ENCODE results near the gene PTRH1.

Gene PTRH1

DNA sequence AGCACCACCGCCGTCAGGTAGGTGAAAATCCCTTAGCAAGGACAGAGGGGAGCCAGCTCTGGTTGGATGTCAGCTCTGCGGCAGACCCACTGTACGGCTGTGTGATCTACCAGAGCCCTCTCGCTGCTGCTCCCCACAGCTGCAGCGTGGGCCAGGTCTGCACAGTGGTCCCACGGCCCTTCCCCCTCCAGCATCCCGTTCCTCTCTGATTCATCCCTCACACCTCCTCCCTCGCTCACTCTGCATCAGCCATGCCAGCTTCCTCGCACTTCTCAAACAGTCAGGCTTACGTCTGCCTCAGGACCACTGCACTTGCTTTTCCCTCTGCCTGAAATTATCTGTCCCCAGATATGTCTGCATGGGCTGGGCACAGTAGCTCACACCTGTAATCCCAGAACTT is 35.2 kb downstream of the PTRH1 start:
- Histone ChIP-seq H3K4me1 (ENCODE audit: control insufficient read depth, low read length) (no peaks in the 10 kb centered on the region), H3K4me2 (ENCODE audit: low read length) (no peak overlapping the region), H3K27ac (ENCODE audit: low read depth, low read length) (no peak overlapping the region), H3K27me3 (ENCODE audit: control insufficient read depth, low read length) (no peaks in the 10 kb centered on the region), H3K36me3 (ENCODE audit: control insufficient read depth, low read length) (no peaks in the 10 kb centered on the region), H4K20me1 (ENCODE audit: control insufficient read depth, insufficient read depth, low read depth, low read length) (no peaks in the 10 kb centered on the region), H3K79me2 (ENCODE audit: control insufficient read depth, low read length) (no peaks in the 10 kb centered on the region), H3K9me3 (ENCODE audit: control insufficient read depth, insufficient read depth, low read length) (no peaks in the 10 kb centered on the region), H3F3A (ENCODE audit: control insufficient read depth, insufficient read depth) (no peaks in the 10 kb centered on the region), H3K4me3 (ENCODE audit: low read length) (no peak overlapping the region), H3K9me2 (replicated peaks; ENCODE audit: control insufficient read depth, low read length) (no peaks in the 10 kb centered on the region)
- TF ChIP-seq EZH2phosphoT487 (IDR thresholded peaks at IDR 0.05; ENCODE audit: borderline replicate concordance, low read length): no peak
- TF ChIP-seq, protein P1, sequence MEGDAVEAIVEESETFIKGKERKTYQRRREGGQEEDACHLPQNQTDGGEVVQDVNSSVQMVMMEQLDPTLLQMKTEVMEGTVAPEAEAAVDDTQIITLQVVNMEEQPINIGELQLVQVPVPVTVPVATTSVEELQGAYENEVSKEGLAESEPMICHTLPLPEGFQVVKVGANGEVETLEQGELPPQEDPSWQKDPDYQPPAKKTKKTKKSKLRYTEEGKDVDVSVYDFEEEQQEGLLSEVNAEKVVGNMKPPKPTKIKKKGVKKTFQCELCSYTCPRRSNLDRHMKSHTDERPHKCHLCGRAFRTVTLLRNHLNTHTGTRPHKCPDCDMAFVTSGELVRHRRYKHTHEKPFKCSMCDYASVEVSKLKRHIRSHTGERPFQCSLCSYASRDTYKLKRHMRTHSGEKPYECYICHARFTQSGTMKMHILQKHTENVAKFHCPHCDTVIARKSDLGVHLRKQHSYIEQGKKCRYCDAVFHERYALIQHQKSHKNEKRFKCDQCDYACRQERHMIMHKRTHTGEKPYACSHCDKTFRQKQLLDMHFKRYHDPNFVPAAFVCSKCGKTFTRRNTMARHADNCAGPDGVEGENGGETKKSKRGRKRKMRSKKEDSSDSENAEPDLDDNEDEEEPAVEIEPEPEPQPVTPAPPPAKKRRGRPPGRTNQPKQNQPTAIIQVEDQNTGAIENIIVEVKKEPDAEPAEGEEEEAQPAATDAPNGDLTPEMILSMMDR (IDR thresholded peaks at IDR 0.05; ENCODE audit: low read depth, low read length, poor library complexity, severe bottlenecking): no peak

DNA sequence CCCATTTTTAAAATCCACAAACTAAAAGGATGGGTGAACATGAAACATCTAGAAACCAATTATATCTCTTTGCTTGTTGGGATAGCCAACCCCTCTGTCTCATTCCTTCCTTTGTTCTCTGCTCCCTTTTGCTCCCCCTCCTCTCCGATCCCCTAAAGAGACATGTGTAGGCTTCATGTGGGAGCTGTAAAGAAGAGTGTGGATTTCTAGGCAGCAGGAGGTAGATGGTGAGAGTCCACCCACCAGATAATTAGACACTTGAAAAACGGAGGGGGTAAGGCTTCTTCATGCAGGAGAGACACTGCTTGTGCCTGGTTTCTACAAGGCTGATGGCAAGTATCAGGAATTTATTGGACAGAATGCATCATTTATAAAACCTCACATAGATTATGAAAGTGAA is 36.0 kb downstream of the PTRH1 start:
- Histone ChIP-seq H3K36me3 (ENCODE audit: control insufficient read depth, low read length) (no peaks in the 10 kb centered on the region), H3K27me3 (ENCODE audit: control insufficient read depth, low read length) (no peaks in the 10 kb centered on the region), H4K20me1 (ENCODE audit: control insufficient read depth, insufficient read depth, low read depth, low read length) (no peaks in the 10 kb centered on the region), H3K27ac (ENCODE audit: low read depth, low read length) (no peak overlapping the region), H3K4me3 (ENCODE audit: low read length) (no peak overlapping the region), H3K9me2 (replicated peaks; ENCODE audit: control insufficient read depth, low read length) (no peaks in the 10 kb centered on the region), H3K9me3 (ENCODE audit: control insufficient read depth, insufficient read depth, low read length) (no peaks in the 10 kb centered on the region), H3K4me1 (ENCODE audit: control insufficient read depth, low read length) (no peaks in the 10 kb centered on the region), H3F3A (ENCODE audit: control insufficient read depth, insufficient read depth) (no peaks in the 10 kb centered on the region), H3K4me2 (ENCODE audit: low read length) (no peak overlapping the region), H3K79me2 (ENCODE audit: control insufficient read depth, low read length) (no peaks in the 10 kb centered on the region)
- no peak for TF ChIP-seq EZH2phosphoT487 (IDR thresholded peaks at IDR 0.05; ENCODE audit: borderline replicate concordance, low read length)
- TF ChIP-seq, protein P1 (IDR thresholded peaks at IDR 0.05; ENCODE audit: low read depth, low read length, poor library complexity, severe bottlenecking): no peak

DNA sequence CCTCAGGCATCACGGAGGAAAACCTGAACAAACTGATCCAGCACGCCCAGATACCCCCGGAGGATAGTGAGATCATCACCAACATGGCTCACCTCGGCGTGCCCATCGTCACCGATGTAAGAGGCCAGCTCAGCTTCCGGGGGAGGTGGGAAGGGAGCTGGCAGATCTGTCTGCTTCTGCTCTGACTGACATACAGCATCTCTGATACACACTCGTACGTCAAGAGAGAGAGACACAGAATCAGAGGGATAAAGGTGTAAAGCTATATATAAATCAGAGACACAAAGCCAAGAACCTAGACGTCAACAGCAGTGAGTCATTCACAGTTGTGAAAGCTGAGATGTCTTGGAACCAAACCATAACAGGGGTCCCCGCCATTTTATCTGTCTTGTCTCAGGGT is 38.8 kb downstream of the PTRH1 start:
- TF ChIP-seq, protein P1 (IDR thresholded peaks at IDR 0.05; ENCODE audit: low read depth, low read length, poor library complexity, severe bottlenecking): no peak
- no peak for TF ChIP-seq EZH2phosphoT487 (IDR thresholded peaks at IDR 0.05; ENCODE audit: borderline replicate concordance, low read length)
- H3K36me3 ChIP-seq (ENCODE audit: control insufficient read depth, low read length): no peaks in the 10 kb centered on the region

DNA sequence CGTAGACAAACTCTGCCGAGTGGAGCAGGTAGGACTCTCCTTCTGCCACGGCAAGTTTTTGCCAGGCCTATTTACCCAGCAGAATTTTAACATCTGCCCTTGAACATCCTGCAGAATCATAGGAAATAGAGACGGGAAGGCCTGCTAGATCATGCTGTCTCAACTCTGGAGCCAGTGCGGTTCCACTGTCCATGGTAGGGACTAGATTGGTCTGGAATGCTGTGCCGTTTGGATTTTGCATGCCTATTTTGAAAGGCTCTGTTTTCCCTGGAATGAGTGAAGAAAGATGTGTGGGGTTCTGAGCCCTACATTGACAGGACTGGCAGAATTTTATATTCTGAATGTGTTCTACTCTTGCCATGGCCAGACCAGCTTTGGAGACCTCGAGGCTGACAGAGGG is 42.2 kb downstream of the PTRH1 start:
- no peaks in the 10 kb centered on the region for H3K27me3 ChIP-seq (ENCODE audit: control insufficient read depth, low read length)
- H3F3A ChIP-seq (ENCODE audit: control insufficient read depth, insufficient read depth): no peaks in the 10 kb centered on the region

More for the DNA sequence above, 38.8 kb downstream of the PTRH1 start:
- Histone ChIP-seq H3K4me1 (ENCODE audit: control insufficient read depth, low read length) (no peaks in the 10 kb centered on the region), H3K4me2 (ENCODE audit: low read length) (no peak overlapping the region), H3K9me3 (ENCODE audit: control insufficient read depth, insufficient read depth, low read length) (no peaks in the 10 kb centered on the region), H3K27me3 (ENCODE audit: control insufficient read depth, low read length) (no peaks in the 10 kb centered on the region), H3K9me2 (replicated peaks; ENCODE audit: control insufficient read depth, low read length) (no peaks in the 10 kb centered on the region), H3K4me3 (ENCODE audit: low read length) (no peak overlapping the region), H3F3A (ENCODE audit: control insufficient read depth, insufficient read depth) (no peaks in the 10 kb centered on the region), H4K20me1 (ENCODE audit: control insufficient read depth, insufficient read depth, low read depth, low read length) (no peaks in the 10 kb centered on the region), H3K79me2 (ENCODE audit: control insufficient read depth, low read length) (no peaks in the 10 kb centered on the region), H3K27ac (ENCODE audit: low read depth, low read length) (no peak overlapping the region)

More for the DNA sequence above, 42.2 kb downstream of the PTRH1 start:
- Histone ChIP-seq H4K20me1 (ENCODE audit: control insufficient read depth, insufficient read depth, low read depth, low read length) (no peaks in the 10 kb centered on the region), H3K4me1 (ENCODE audit: control insufficient read depth, low read length) (no peaks in the 10 kb centered on the region), H3K36me3 (ENCODE audit: control insufficient read depth, low read length) (no peaks in the 10 kb centered on the region), H3K4me2 (ENCODE audit: low read length) (no peak overlapping the region), H3K4me3 (ENCODE audit: low read length) (no peak overlapping the region), H3K79me2 (ENCODE audit: control insufficient read depth, low read length) (no peaks in the 10 kb centered on the region), H3K9me3 (ENCODE audit: control insufficient read depth, insufficient read depth, low read length) (no peaks in the 10 kb centered on the region), H3K27ac (ENCODE audit: low read depth, low read length) (no peak overlapping the region), H3K9me2 (replicated peaks; ENCODE audit: control insufficient read depth, low read length) (no peaks in the 10 kb centered on the region)
- TF ChIP-seq EZH2phosphoT487 (IDR thresholded peaks at IDR 0.05; ENCODE audit: borderline replicate concordance, low read length): no peak
- TF ChIP-seq, protein P1 (IDR thresholded peaks at IDR 0.05; ENCODE audit: low read depth, low read length, poor library complexity, severe bottlenecking): no peak

Measured in DOHH2 (cell line).